SH-SY5Y (cell line): ENCODE results near the gene SDK1.

Source experiments
- GATA2 ChIP-seq: IDR thresholded peaks from 2 replicates; pipeline ENCODE4 v1.6.1; 2011; ENCODE audit warnings: mild to moderate bottlenecking, low read depth, low read length
- GATA3 ChIP-seq: IDR thresholded peaks from 2 replicates; pipeline ENCODE4 v1.6.1; 2011; ENCODE audit warnings: low read depth, mild to moderate bottlenecking, low read length, moderate library complexity

- no peak for TF ChIP-seq GATA2
- TF ChIP-seq GATA3, result no peak
Measured at GRCh38 chr7:3953133-3953532, 652.1 kb downstream of the SDK1 start.
